GDM1 (cell line): Measurements from ENCODE around the gene FRMD4A.
"Not testable (repeated sequence)": the region's sequence is repeated elsewhere in the genome, so short reads cannot be mapped to it uniquely, and the experiment has no call there.

ENCODE experiments used
- DNase-seq: peaks from one replicate; lab custom pipeline; 2025; lab: John Stamatoyannopoulos, UW

The FRMD4A gene

GRCh38 chr10:13984647-13985155 lies 346.0 kb downstream of the FRMD4A start:
- no peak for DNase-seq

- no peak for DNase-seq
Measured at GRCh38 chr10:13983035-13983434, 347.7 kb downstream of the FRMD4A start.

DNA sequence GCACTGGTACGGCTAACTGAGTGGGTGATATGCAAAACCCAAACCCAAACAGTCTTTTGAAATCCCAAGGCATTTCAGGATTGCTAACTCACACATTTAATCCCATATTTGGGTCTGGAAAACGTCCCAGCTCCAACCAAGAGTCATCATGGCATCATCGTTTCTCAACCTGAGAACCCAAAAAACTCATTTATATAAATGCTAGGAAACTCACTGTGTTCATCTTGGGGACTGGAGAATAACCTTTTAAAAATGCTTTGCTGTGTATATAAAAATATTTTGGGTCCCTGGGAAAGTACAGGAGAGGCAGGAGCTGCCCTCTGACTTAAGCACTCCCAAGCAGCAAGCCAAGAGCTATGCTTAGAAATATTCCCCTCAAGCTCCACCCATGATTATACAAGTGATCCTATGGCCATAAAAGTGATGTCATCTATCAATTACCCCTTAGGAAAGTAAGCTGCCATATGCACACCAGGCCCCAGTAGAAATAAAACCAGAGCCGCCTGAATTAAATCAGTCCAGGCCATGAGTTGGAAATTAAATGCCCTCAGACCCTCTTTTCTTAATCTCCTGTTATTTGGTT lies 352.1 kb downstream of the FRMD4A start:
- DNase-seq: no peak

DNA sequence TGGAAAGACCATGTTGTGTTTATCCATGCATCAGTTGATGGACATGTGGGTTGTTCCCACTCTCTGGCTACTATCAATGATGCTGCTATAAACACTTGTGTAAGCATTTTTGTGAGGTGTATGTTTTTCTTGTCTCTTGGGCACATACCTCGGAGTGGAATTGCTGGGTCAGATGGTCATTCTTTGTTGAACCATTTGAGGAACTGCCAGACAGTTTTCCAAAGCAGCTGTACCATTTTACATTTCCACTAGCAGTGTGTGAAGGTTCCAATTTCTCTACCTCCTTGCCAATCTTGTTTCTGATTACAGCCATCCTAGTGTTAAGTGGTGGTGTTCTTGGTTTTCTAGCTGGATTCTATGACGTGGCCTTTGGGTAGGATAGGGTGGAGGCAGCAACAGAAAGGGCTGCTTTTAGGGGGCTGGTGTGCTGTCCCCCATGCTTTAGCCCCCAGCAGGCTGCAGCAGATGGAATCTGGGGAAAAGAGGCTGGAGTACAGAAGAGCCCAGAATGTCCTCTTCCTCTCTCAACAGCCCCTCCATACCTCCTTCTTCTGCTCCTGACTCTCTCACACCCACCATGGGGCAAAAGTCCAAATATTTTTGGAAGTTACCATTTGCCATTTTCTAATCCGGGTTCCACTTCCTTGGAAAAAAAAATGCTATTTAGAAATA lies 352.7 kb downstream of the FRMD4A start:
- no peak for DNase-seq

GRCh38 chr10:13973742-13974141 lies 357.0 kb downstream of the FRMD4A start:
- no peak for DNase-seq

GRCh38 chr10:13972609-13973008 lies 358.1 kb downstream of the FRMD4A start:
- DNase-seq: no peak

GRCh38 chr10:13971601-13972475 lies 358.9 kb downstream of the FRMD4A start:
- no peak for DNase-seq

DNA sequence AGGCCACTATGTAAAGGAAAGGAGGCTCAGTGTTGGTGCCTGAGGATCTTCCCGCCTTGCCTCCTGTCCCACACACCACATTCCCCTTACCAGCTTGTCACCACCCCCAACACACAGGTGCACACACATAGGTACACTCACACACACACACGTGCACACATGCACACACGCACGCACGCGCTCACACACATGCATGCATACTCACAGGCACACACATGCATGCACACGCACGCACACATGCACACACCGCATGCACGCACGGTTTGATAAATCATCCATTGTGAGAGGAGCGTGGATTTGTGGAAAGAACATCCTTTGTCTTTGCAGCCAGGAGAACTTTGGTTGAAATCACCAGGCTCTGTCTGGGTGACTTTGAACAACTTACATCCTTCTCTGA lies 359.8 kb downstream of the FRMD4A start:
- DNase-seq: no peak

DNA sequence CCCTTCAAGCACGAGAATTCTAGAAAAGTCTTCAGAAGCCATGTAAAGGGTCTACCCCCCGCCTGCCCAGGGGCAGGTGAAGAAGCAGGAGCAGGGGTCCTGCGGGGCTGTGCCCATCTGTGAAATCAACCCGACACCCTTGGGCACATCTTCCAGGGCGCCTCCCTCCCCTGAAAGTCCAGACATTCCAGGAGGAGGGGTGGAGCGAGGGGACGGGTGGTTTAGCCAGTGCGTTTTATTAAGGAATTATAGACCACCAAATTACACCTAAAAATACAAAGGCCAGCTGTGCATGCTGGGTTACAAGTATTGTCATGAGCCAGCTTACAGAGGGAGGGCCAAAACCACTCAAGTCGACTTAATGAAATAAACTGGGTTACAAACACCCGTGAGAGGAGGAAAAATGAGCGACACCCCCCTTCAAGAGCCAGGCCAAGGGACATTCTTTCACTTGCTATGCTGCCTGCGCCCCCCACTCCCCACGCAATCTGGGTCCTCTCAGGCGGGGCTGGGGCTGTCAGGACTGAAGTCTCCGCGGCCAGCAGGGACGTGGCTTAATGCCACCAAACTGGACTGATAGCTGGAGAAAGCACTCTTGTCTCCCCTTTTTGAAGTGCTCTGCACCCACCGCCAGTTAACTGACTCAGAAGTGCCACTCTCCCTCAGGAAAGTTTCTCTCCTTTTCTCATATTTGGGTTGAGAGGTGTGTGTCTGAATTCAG lies 360.3 kb downstream of the FRMD4A start:
- no peak for DNase-seq

DNA sequence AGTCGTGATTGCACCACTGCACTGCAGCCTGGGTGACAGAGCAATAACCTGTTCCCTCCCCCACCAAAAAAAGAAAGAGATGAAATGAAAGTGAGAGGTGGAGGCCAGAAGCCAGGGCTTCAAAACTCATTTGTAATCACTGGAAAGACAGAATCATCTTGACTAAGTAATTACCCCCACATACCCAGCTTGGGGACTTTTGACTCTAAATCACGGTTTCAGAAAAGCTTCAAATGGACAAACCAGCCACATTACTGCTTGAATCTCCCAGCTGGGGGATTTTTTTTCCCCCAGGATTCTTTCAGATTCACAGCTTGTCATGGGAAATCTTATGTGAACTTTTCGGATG lies 361.0 kb downstream of the FRMD4A start:
- no peak for DNase-seq

- no peak for DNase-seq
Measured at GRCh38 chr10:13969118-13969791, 361.5 kb downstream of the FRMD4A start.

GRCh38 chr10:13961853-13962252 lies 368.9 kb downstream of the FRMD4A start:
- DNase-seq: no peak

DNA sequence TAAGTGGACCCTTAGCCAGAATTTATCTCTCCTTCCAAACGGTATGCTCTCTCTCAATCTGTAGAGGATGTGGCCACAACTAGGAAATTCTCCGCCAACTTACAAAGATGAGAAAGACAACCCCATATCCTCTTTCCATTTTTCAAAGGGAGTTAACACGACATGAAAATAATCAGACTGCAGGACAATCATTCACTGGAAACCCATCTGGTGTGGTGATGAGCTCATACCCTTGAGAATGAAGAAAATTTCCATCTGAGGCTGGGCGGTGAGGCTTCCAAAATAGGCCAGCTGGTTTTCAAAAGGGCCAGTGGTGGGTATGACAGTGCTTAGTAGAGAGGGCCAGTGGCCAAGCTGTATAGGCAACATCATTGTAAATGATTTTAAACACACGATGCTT lies 369.6 kb downstream of the FRMD4A start:
- DNase-seq: no peak

DNA sequence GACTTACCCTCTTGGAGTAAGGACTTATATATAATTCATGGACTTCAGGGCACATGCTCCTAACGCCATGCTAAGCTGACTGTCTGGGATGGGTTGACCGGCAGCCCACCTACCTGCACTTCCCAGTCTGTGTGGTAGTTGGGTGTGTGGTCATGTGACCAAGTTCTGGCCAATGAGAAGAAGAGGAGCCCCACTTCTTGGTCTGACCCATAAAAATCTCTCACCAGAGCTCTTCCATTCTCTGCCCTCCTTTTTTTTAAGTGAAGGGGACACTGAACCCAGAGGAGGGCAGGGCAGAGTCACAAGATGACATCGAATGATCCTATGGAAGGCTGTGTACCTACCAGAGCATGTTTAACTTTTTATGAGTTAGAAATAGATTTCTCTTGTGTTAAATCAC lies 370.1 kb downstream of the FRMD4A start:
- no peak for DNase-seq

- DNase-seq: no peak
Measured at GRCh38 chr10:13959443-13960359, 371.0 kb downstream of the FRMD4A start.

GRCh38 chr10:13957856-13958255 lies 372.9 kb downstream of the FRMD4A start:
- no peak for DNase-seq

DNA sequence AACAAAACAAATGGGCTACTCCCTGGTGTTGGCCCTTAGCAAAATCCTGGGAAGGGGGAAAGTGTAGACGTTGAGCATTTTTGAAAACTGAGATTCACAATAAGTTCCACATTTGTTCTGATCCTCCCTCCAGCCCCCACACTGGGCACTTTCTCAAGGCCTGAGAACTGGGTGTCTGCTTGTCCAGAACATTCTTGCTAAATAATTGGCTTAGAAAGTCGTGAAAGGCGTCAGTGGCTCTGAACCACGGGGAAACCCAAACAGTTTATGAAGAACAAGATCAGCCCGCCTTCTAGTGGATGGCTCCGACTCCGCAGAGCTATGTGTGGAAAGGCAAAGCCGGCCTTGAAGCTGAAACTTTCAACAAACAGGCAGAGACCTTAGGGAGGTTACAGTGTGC lies 373.9 kb downstream of the FRMD4A start:
- DNase-seq: no peak

DNA sequence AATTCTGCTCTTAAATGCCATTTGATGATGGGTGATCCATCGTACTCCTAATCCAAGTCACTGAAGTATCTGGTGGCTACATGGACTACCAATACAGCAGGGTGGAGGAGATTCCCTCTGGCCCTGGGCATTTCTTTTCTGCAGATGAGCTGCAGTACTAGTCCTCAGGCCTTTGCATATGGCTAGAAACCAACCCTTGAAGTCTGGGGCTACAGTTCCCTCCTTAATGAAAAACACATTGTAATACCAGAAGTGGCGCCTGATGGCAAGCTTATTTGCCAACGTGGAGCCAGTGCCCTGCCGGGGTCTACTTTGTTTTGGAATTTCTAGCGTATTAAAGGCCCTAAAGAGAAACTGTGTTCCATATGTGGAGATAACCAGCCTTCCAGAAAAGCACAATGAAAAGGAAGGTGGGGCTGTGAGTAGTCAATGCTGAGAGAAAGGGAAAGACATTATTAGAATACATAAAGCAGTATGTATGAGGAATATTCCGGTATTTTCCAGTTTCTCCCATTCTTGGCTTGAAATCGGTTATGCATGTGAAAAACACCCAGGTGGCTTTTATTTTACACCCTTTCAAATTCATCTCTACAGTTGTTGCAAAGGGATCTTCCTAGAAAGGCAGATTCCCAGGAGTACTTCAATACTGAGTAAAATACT lies 375.2 kb downstream of the FRMD4A start:
- no peak for DNase-seq

DNA sequence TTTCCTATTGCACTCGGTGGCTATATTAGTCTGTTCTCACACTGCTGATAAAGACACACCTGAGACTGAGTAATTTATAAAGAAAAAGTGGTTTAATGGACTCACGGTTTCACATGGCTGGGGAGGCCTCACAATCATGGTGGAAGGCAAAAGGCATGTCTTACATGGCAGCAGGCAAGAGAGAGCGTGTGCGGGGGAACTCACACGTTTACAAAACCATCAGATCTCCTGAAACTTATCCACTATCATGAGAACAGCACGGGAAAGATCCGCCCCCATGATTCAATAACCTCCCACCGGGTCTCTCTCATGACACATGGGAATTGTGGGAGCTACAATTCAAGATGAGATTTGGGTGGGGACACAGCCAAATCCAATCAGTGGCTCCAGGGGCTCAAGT lies 376.5 kb downstream of the FRMD4A start:
- not testable (repeated sequence) for DNase-seq

DNA sequence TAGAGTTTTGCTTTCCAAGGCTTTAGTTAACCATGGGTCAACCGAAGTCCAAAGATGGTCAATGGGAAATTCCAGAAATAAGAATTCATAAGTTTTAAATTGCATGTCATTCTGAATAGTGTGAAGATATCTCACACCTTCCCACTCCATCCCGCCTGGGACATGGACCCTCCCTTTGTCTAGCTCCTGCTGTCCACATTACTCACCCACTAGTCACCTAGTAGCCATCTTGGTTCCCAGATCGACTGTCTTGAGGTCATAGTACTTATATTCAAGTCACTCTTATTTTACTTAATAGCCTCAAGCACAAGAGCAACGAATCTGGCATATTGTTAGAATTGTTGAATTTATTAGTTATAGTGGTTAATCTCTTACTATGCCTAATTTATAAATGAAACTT lies 377.4 kb downstream of the FRMD4A start:
- no peak for DNase-seq
